Measurements from ENCODE around the gene FAM117A. TPM values are rescaled to one million over a fixed set of nuclear protein-coding genes. Genes with fewer than 3 reads are reported as not detected.

Gene FAM117A
- total and polyA plus RNA-seq, 2 of the 8 experiments (the other 6 are each of a cell fraction or from before 2014, with no cell fraction given): 28.4 to 45.7 TPM

GRCh38 chr17:49699966-49700575, 63.9 kb downstream of the FAM117A start (continued):
- TF ChIP-seq CHD7 (IDR thresholded peaks at IDR 0.05; ENCODE audit: insufficient replicate concordance, low read length) (no peak), SP1 (IDR thresholded peaks at IDR 0.05; ENCODE audit: low read depth, low read length) (no peak), RAD21 (IDR thresholded peaks at IDR 0.05 in 1 of 2, conservative IDR thresholded peaks at IDR 0.05 in 1 of 2; ENCODE audit: low read depth in 2 of 2, low read length in 2 of 2) (no peak), RBBP5 (IDR thresholded peaks at IDR 0.05; ENCODE audit: borderline replicate concordance, low read depth, low read length) (no peak), CBX5 (IDR thresholded peaks at IDR 0.05; ENCODE audit: low read depth, low read length) (no peak), TAF7 (optimal IDR thresholded peaks at IDR 0.05; ENCODE audit: borderline replicate concordance, low read depth, low read length) (no peak), ZNF274 (IDR thresholded peaks at IDR 0.05; ENCODE audit: borderline replicate concordance, extremely low read depth, low read length) (no peak), ATF2 (IDR thresholded peaks at IDR 0.05; ENCODE audit: low read length) (no peak), BRCA1 (IDR thresholded peaks at IDR 0.05; ENCODE audit: low read depth, low read length) (no peak)

Measured in H1 (cell line).